GM12878 (cell line): Measurements from ENCODE around the gene SIN3B. TPM values are rescaled to one million over a fixed set of nuclear protein-coding genes. Genes with fewer than 3 reads are reported as not detected.

ENCODE experiments used
- ATF3 ChIP-seq: IDR thresholded peaks from 2 replicates; pipeline ENCODE4 v1.6.1; 2011; ENCODE audit warnings: low read depth, mild to moderate bottlenecking, low read length, moderate library complexity, borderline replicate concordance; ENCODE audit errors: extremely low read depth
- CBX3 ChIP-seq: fragments of 200-600 bp; sonication (generic); IDR thresholded peaks from 2 replicates; pipeline ENCODE4 v1.6.1; 2016; ENCODE audit warnings: low read depth, borderline replicate concordance
- CHD2 ChIP-seq: IDR thresholded peaks from 2 replicates; pipeline ENCODE4 v1.6.1; 2011; ENCODE audit warnings: low read depth, low read length, improper control_type of control experiment, borderline replicate concordance
- E4F1 ChIP-seq: fragments of 450-650 bp; IDR thresholded peaks from 2 replicates; pipeline ENCODE4 v1.6.1; 2018; ENCODE audit warnings: borderline replicate concordance, mild to moderate bottlenecking; ENCODE audit not compliant: partially characterized antibody
- FOXK2 ChIP-seq: fragments of 450-650 bp; IDR thresholded peaks from 2 replicates; pipeline ENCODE4 v1.6.1; 2017; ENCODE audit warnings: mild to moderate bottlenecking, moderate library complexity
- IKZF1 ChIP-seq: fragments of 450-650 bp; conservative IDR thresholded peaks from 2 replicates; pipeline ENCODE4 v1.6.1; 2017; ENCODE audit warnings: antibody characterized with exemption, mild to moderate bottlenecking
- KDM1A ChIP-seq: fragments of 200-600 bp; sonication (generic); IDR thresholded peaks from 2 replicates; pipeline ENCODE4 v1.6.1; 2016; ENCODE audit warnings: borderline replicate concordance
- MEF2B ChIP-seq: fragments of 450-650 bp; IDR thresholded peaks from 2 replicates; pipeline ENCODE4 v1.6.1; 2018; ENCODE audit warnings: mild to moderate bottlenecking, moderate library complexity; ENCODE audit not compliant: partially characterized antibody, poor library complexity, severe bottlenecking
- NFXL1 ChIP-seq: fragments of 450-650 bp; IDR thresholded peaks from 2 replicates; pipeline ENCODE4 v1.6.1; 2017; ENCODE audit warnings: antibody characterized with exemption, mild to moderate bottlenecking, borderline replicate concordance
- NR2C1 ChIP-seq: fragments of 450-650 bp; IDR thresholded peaks from 2 replicates; pipeline ENCODE4 v1.6.1; 2017; ENCODE audit warnings: antibody characterized with exemption, mild to moderate bottlenecking, moderate library complexity
- POLR2AphosphoS2 ChIP-seq: IDR thresholded peaks from 2 replicates; pipeline ENCODE4 v1.6.1; 2011; ENCODE audit warnings: low read depth, mild to moderate bottlenecking, low read length, improper control_type of control experiment, moderate library complexity
- RAD21 ChIP-seq: IDR thresholded peaks from 2 replicates; pipeline ENCODE4 v1.6.1; 2011; ENCODE audit warnings: mild to moderate bottlenecking, low read depth, low read length, moderate library complexity; ENCODE audit not compliant: insufficient read depth
- RAD51 ChIP-seq: fragments of 450-650 bp; IDR thresholded peaks from 2 replicates; pipeline ENCODE4 v1.6.1; 2016; ENCODE audit warnings: moderate library complexity, mild to moderate bottlenecking, inconsistent platforms
- RELB ChIP-seq: fragments of 450-650 bp; IDR thresholded peaks from 2 replicates; pipeline ENCODE4 v1.6.1; 2017; ENCODE audit warnings: low read depth, mild to moderate bottlenecking, moderate library complexity
- RFX5 ChIP-seq: IDR thresholded peaks from 2 replicates; pipeline ENCODE4 v1.6.1; 2011; ENCODE audit warnings: low read depth, low read length, improper control_type of control experiment
- SP1 ChIP-seq: IDR thresholded peaks from one replicate; pipeline ENCODE4 v1.6.1; 2011; ENCODE audit warnings: low read depth, low read length
- STAT1 ChIP-seq: fragments of 450-650 bp; conservative IDR thresholded peaks from 2 replicates; pipeline ENCODE4 v1.6.1; 2014; ENCODE audit warnings: antibody characterized with exemption, mild to moderate bottlenecking
- ZNF24 ChIP-seq: fragments of 450-650 bp; IDR thresholded peaks from 2 replicates; pipeline ENCODE4 v1.6.1; 2017; ENCODE audit warnings: antibody characterized with exemption, mild to moderate bottlenecking
- ZNF622 ChIP-seq: fragments of 450-650 bp; IDR thresholded peaks from 2 replicates; pipeline ENCODE4 v1.6.1; 2017; ENCODE audit warnings: mild to moderate bottlenecking, inconsistent platforms
- ZSCAN29 ChIP-seq: fragments of 450-650 bp; IDR thresholded peaks from 2 replicates; pipeline ENCODE4 v1.6.1; 2017; ENCODE audit warnings: mild to moderate bottlenecking, moderate library complexity
- ZZZ3 ChIP-seq: IDR thresholded peaks from 2 replicates; pipeline ENCODE4 v1.6.1; 2011; ENCODE audit warnings: low read depth; ENCODE audit not compliant: control insufficient read depth, insufficient read length
- polyA plus RNA-seq, 11 experiments: library from polyadenylated mRNA; depleted of rRNA in 4 of 11; unstranded in 6 of 11; stranded (reverse) in 5 of 11; fragments of >200 nt; fragmentation: Nextera tagmentation in 4 of 11; fragmentation: Illumina TruSeq in 1 of 11; extraction: Ambion mirVana in 4 of 11; extraction: Trizol in 1 of 11; gene quantifications; 1 replicate in 1 of 11; 2 replicates in 10 of 11; pipeline versions ENCODE4 v1.2.1 to v1.2.3, GENCODE V29; 2011 to 2016; ENCODE audit warnings: inconsistent platforms in 2 of 11, missing spikeins in 2 of 11, low read depth in 1 of 11
- total RNA-seq, 4 experiments: library from RNA; depleted of rRNA in 3 of 4; stranded (reverse); fragments of >200 nt in 3 of 4; fragmentation: Illumina TruSeq in 1 of 4; extraction: Trizol in 1 of 4; gene quantifications; 2 replicates each; pipeline versions ENCODE4 v1.2.1 to v1.2.3, GENCODE V29; 2013 to 2021
- TF ChIP-seq, protein P1 (sequence below): fragments of 450-650 bp; IDR thresholded peaks from 2 replicates; pipeline ENCODE4 v1.6.1; 2016; ENCODE audit warnings: mild to moderate bottlenecking
- TF ChIP-seq, protein P2 (sequence below): fragments of 450-650 bp; IDR thresholded peaks from 2 replicates; pipeline ENCODE4 v1.6.1; 2018; ENCODE audit warnings: mild to moderate bottlenecking, low read depth, moderate library complexity; ENCODE audit not compliant: partially characterized antibody

Gene SIN3B
- total and polyA plus RNA-seq, 10 of the 15 experiments (the other 5 are each of a cell fraction or from before 2014, with no cell fraction given) = 0.68 to 34.5 (median 15.8) TPM

DNA sequence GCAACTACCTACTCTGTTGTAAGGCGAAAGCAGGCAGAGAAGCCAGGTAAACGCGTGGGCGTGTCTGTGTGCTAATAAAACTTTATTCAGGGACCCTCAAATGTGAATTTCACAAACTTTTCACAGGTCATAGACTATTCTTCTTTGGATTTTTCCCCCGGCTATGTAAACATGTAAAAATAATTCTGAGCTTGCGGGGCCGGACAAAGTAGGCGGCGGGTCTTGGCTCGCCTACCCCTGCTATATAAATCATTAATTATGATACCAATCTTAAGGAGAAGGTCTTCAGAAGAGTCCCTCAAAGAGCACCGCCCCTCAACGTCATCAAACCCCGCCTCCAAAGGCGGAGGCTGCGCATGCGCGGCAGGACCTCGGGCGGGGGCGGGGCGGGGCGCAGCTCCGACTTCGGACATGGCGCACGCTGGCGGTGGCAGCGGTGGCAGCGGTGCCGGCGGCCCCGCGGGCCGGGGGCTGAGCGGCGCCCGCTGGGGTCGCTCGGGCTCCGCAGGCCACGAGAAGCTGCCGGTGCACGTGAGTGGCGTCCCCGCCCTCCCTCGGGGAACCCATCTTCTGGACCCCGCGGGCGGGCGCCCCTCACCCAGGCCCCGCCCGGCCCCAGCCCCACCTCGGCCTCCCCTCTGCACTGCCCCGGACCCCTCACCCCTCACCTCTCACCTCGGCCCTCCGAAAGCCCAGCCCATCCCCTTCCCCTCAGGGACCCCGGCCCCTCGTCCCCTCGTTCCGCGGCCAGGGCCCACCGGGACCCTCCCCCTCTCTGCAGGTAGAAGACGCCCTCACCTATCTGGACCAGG, at the start of gene SIN3B (continued):
- TF ChIP-seq, protein P1, sequence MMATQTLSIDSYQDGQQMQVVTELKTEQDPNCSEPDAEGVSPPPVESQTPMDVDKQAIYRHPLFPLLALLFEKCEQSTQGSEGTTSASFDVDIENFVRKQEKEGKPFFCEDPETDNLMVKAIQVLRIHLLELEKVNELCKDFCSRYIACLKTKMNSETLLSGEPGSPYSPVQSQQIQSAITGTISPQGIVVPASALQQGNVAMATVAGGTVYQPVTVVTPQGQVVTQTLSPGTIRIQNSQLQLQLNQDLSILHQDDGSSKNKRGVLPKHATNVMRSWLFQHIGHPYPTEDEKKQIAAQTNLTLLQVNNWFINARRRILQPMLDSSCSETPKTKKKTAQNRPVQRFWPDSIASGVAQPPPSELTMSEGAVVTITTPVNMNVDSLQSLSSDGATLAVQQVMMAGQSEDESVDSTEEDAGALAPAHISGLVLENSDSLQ = peak; percentile 60
- TF ChIP-seq STAT1 = no peak
- TF ChIP-seq ATF3 = no peak
- no peak for TF ChIP-seq ZNF24
- no peak for TF ChIP-seq E4F1
- no peak for TF ChIP-seq SP1
- TF ChIP-seq KDM1A = no peak
- no peak for TF ChIP-seq MEF2B
- TF ChIP-seq ZZZ3 = no peak
- peak; percentile 58 for TF ChIP-seq IKZF1
- TF ChIP-seq POLR2AphosphoS2 = no peak; the same call in 1 of the 2 replicates
- no peak for TF ChIP-seq RFX5
- TF ChIP-seq NFXL1 = no peak
- peak; percentile 25; the same call in 1 of the 2 replicates for TF ChIP-seq CHD2
- TF ChIP-seq RAD21 = no peak
- TF ChIP-seq RAD51 = no peak
- TF ChIP-seq NR2C1 = no peak
- TF ChIP-seq CBX3 = no peak
- no peak for TF ChIP-seq RELB
- TF ChIP-seq ZNF622 = no peak
- TF ChIP-seq, protein P2, sequence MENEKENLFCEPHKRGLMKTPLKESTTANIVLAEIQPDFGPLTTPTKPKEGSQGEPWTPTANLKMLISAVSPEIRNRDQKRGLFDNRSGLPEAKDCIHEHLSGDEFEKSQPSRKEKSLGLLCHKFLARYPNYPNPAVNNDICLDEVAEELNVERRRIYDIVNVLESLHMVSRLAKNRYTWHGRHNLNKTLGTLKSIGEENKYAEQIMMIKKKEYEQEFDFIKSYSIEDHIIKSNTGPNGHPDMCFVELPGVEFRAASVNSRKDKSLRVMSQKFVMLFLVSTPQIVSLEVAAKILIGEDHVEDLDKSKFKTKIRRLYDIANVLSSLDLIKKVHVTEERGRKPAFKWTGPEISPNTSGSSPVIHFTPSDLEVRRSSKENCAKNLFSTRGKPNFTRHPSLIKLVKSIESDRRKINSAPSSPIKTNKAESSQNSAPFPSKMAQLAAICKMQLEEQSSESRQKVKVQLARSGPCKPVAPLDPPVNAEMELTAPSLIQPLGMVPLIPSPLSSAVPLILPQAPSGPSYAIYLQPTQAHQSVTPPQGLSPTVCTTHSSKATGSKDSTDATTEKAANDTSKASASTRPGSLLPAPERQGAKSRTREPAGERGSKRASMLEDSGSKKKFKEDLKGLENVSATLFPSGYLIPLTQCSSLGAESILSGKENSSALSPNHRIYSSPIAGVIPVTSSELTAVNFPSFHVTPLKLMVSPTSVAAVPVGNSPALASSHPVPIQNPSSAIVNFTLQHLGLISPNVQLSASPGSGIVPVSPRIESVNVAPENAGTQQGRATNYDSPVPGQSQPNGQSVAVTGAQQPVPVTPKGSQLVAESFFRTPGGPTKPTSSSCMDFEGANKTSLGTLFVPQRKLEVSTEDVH = no peak
- no peak for TF ChIP-seq ZSCAN29
- TF ChIP-seq FOXK2 = no peak
